ENCODE data around the gene OPN4.

DNA sequence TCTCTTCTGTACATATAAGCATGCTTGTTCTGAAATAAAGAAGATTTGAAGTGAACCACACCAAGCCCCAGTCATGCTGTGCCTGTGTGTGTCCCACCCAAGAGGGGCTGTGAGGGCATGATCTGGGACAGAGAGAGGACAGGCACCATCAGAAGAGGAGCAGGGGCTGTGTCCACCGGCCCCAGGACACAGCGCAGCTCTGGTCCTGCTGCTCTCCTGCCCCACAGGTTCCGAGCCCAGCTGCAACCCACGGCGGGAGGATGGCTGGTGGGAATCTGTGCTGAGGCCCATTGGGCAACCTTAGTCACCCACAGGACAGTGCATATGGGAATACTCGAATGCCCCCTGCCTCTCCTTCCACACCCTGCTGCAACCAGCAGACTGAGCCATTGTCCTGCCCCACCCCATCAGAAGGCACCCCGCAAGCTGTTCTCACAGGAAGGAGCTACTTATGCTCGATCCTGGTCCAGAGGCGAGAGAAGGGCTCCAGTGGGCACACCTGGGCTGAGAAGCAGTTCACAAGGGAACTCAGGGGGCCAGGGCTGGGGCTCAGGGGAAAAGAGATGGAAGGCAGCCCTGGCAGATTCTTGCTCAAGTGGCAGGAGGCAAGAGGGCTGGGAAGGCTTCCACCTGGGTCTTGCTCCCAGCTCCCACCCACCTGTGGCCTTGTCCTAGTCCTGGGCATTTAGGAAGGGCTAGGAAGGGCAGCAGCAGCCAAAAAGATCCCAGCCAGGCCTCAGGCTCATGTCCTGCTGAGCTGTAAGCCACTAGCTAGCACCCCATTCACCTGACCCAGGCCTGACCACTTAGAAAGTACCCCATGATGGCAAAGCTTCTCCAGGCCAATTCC, 45.9 kb downstream of the OPN4 start:
- TF ChIP-seq POLR2AphosphoS5 (IDR thresholded peaks at IDR 0.05), result no peak
- no peak for TF ChIP-seq CTCF (IDR thresholded peaks at IDR 0.05 in 8 of 11, conservative IDR thresholded peaks at IDR 0.05 in 3 of 11)
